Mucosa of descending colon (tissue), 3 donors: ENCODE results near the gene CCDC152. TPM values are rescaled to one million over a fixed set of nuclear protein-coding genes. Genes with fewer than 3 reads are reported as not detected.
"Not testable (repeated sequence)": the region's sequence is repeated elsewhere in the genome, so short reads cannot be mapped to it uniquely, and the experiment has no call there.

Experiments
- ATAC-seq: fragments of 200-7000 bp; cut with Tn5 transposase; one replicate; pipeline ENCODE4 v1.9.1; 2020; ENCODE audit warnings: mild to moderate bottlenecking, moderate library complexity
- DNase-seq, 3 donors: peaks; one replicate each; pipeline ENCODE4 v3.0.0-alpha.2; 2020
- H3K36me3 ChIP-seq: fragments of 200-600 bp; one replicate; pipeline ENCODE4 v1.8.0; 2021; ENCODE audit warnings: low read depth, mild to moderate bottlenecking
- H3K4me1 ChIP-seq: fragments of 200-600 bp; one replicate; pipeline ENCODE4 v1.8.0; 2021; ENCODE audit warnings: low read depth, mild to moderate bottlenecking
- H3K4me3 ChIP-seq: fragments of 200-600 bp; one replicate; pipeline ENCODE4 v1.8.0; 2021; ENCODE audit warnings: mild to moderate bottlenecking
- H3K9me3 ChIP-seq: fragments of 200-600 bp; one replicate; pipeline ENCODE4 v1.8.0; 2021; ENCODE audit warnings: mild to moderate bottlenecking
- CTCF ChIP-seq: fragments of 200-600 bp; IDR thresholded peaks from one replicate; pipeline ENCODE4 v1.8.0; 2022; ENCODE audit warnings: antibody characterized with exemption, mild to moderate bottlenecking
- intact Hi-C, 2 donors: fragments of 100-400 bp; cut with DNase I in 1 of 2; cut with micrococcal nuclease in 1 of 2; formaldehyde crosslinking; loops; one replicate each; pipeline versions ENCODE4 v1.11.0 to v1.11.1; 2022; cut with DNase I, micrococcal nuclease
- total RNA-seq, 3 donors: library from RNA; stranded (reverse); fragmentation: NEBNext Ultra II Directional in 2 of 3; extraction: Animal tissue kit (Norgen Biotek cat#: 25700) in 2 of 3; gene quantifications; one replicate each; pipeline versions ENCODE4 v1.2.1 to v1.2.4, GENCODE V29; 2021 to 2023
- donor health status: DM: no; HTN: no; CAD: no; lungs with moderate emphysema.
- donor health status: DM: no; HTN: no; CAD: no.
- donor health status: DM: no; HTN: yes; CAD: no.

The CCDC152 gene
- total RNA-seq, 3 donors from 2014 or later: 0.12 to 0.94 (median 0.47) TPM

DNA sequence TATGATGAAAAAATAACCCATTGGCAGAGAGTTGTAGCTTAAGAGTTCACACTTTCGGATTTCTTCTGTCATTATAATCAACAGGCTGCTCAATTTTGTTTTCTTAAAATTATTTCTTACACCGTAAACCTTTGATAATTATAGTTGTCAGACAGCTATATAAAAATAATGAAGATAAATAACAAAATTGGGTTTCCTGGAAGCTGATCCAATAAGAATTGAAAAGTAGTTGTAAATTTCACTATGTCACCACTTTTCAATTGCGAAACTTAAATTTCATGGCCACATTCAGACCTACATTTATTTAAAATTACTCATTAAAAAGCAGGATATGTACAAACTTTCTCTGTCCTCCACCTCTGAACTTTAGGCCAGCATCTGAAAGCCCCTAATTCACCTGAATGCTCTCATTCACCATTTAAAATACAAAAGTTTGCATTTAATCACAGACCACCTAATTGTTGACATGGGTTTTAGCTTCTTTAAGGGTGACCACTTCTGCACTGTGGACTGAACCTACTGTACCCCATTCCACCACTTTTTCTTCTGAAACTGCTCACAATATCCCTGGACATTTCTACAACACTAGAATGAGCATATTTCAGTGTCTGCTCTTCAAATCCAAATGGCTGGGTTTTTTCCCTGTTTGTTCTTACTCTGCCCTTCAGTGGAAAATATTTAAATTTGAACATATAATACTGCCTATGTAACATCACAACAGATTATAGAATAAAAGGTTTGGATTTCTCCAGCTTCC is 54.4 kb downstream of the CCDC152 start:
- TF ChIP-seq CTCF: no peak
- intact Hi-C loops: no loop called here
- ATAC-seq (peak; percentile 8), DNase-seq (no peak)
- peak overlapping the region; percentile 20 for H3K4me3 ChIP-seq
- H3K9me3 ChIP-seq: no peaks in the 10 kb centered on the region
- H3K4me1 ChIP-seq: peaks cover 8% of the 10 kb centered on the region
- H3K36me3 ChIP-seq: peaks cover 4% of the 10 kb centered on the region

GRCh38 chr5:42811591-42812446 is 55.2 kb downstream of the CCDC152 start, which contains the start of gene SELENOP:
TSS of gene SELENOP (minus strand) at chr5:42811892. CDS start at chr5:42808353, 3,539 bp downstream.
- peaks cover 8% of the 10 kb centered on the region for H3K4me1 ChIP-seq
- ATAC-seq (peak; percentile 96), DNase-seq (peak in 1 of 3 donors; percentile 80)
- no peak for TF ChIP-seq CTCF
- intact Hi-C loops: no loop called here
- peaks cover 4% of the 10 kb centered on the region for H3K36me3 ChIP-seq
- H3K9me3 ChIP-seq: no peaks in the 10 kb centered on the region
- peak within 1 kb of the TSS; percentile 20 for H3K4me3 ChIP-seq

DNA sequence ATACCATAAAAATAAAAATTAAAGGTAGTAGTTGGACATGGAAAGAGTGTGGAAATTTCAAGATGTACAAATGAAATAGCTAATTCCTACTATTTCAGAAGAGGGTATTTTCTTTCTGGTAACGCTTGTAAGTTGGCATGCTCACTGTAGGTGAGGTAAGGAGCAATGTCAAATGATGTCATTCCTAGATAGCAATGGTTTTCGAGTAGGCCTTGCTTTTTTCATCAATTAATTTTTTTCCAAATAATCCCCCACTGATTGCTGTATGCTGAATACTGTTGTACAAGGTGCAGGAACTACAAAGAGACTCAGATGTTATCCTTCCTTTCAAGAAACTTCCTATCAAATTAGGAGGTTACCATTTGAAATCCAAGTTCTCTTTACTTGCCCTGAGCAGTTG is 56.0 kb downstream of the CCDC152 start:
- Histone ChIP-seq H3K4me1 (peaks cover 8% of the 10 kb centered on the region), H3K4me3 (no peak overlapping the region), H3K36me3 (peaks cover 4% of the 10 kb centered on the region), H3K9me3 (no peaks in the 10 kb centered on the region)
- TF ChIP-seq CTCF: no peak
- DNase-seq: no peak
- intact Hi-C loops: no loop called here
- no peak for ATAC-seq

GRCh38 chr5:42813533-42813932 is 56.9 kb downstream of the CCDC152 start:
- Histone ChIP-seq H3K4me1 (peaks cover 8% of the 10 kb centered on the region), H3K9me3 (no peaks in the 10 kb centered on the region), H3K4me3 (no peak overlapping the region), H3K36me3 (peaks cover 4% of the 10 kb centered on the region)
- no peak for DNase-seq
- intact Hi-C loops: no loop called here
- ATAC-seq: no peak
- TF ChIP-seq CTCF: no peak

- H3K36me3 ChIP-seq, ATAC-seq, DNase-seq, H3K4me3 ChIP-seq, H3K9me3 ChIP-seq, H3K4me1 ChIP-seq, intact Hi-C loops: not testable (repeated sequence)
Measured at GRCh38 chr5:42816546-42816945, 59.9 kb downstream of the CCDC152 start.

GRCh38 chr5:42819745-42820144 is 63.1 kb downstream of the CCDC152 start:
- Histone ChIP-seq H3K4me1 (no peaks in the 10 kb centered on the region), H3K4me3 (no peak overlapping the region), H3K9me3 (no peaks in the 10 kb centered on the region), H3K36me3 (no peaks in the 10 kb centered on the region)
- intact Hi-C loops: no loop called here
- DNase-seq: no peak
- no peak for TF ChIP-seq CTCF
- no peak for ATAC-seq
